GM23248 (cell line): ENCODE measurements around the gene RAPGEF3. TPM values are rescaled to one million over a fixed set of nuclear protein-coding genes. Genes with fewer than 3 reads are reported as not detected.

Source experiments
- DNase-seq: peaks from one replicate; pipeline ENCODE4 v3.0.0-alpha.2; 2015
- H2AFZ ChIP-seq: fragments of 200-600 bp; sonication (generic); 2 replicates; pipeline ENCODE4 v1.6.1; 2016; ENCODE audit warnings: antibody characterized with exemption
- H3F3A ChIP-seq: fragments of 200-600 bp; sonication (generic); 2 replicates; pipeline ENCODE4 v1.6.1; 2016; ENCODE audit warnings: mild to moderate bottlenecking, antibody characterized with exemption, mixed run types; ENCODE audit not compliant: insufficient read depth
- H3K27ac ChIP-seq: fragments of 200-600 bp; sonication (generic); 2 replicates; pipeline ENCODE4 v1.5.1; 2016; ENCODE audit warnings: mild to moderate bottlenecking
- H3K27me3 ChIP-seq: fragments of 200-600 bp; sonication (generic); replicated peaks from 2 replicates; pipeline ENCODE4 v1.6.1; 2016; ENCODE audit warnings: mild to moderate bottlenecking; ENCODE audit not compliant: insufficient read depth
- H3K36me3 ChIP-seq: fragments of 200-600 bp; sonication (generic); 2 replicates; pipeline ENCODE4 v1.6.1; 2016; ENCODE audit warnings: low read depth, mild to moderate bottlenecking
- H3K4me1 ChIP-seq: fragments of 200-600 bp; sonication (generic); 2 replicates; pipeline ENCODE4 v1.6.1; 2016; ENCODE audit warnings: mild to moderate bottlenecking; ENCODE audit not compliant: insufficient read depth
- H3K4me2 ChIP-seq: fragments of 200-600 bp; sonication (generic); one replicate; pipeline ENCODE4 v1.6.1; 2016; ENCODE audit warnings: mild to moderate bottlenecking; ENCODE audit not compliant: unreplicated experiment
- H3K4me3 ChIP-seq: fragments of 200-600 bp; sonication (generic); 2 replicates; pipeline ENCODE4 v1.5.1; 2016; ENCODE audit warnings: mild to moderate bottlenecking
- H3K79me2 ChIP-seq: fragments of 200-600 bp; sonication (generic); 2 replicates; pipeline ENCODE4 v1.6.1; 2016; ENCODE audit warnings: mild to moderate bottlenecking; ENCODE audit not compliant: insufficient read depth
- H3K9ac ChIP-seq: fragments of 200-600 bp; sonication (generic); 2 replicates; pipeline ENCODE4 v1.6.1; 2016; ENCODE audit warnings: mild to moderate bottlenecking
- H3K9me2 ChIP-seq: fragments of 200-600 bp; sonication (generic); 2 replicates; pipeline ENCODE4 v1.6.1; 2016; ENCODE audit warnings: mixed run types, mild to moderate bottlenecking, moderate library complexity; ENCODE audit not compliant: insufficient read depth
- H3K9me3 ChIP-seq: fragments of 200-600 bp; sonication (generic); one replicate; pipeline ENCODE4 v1.6.1; 2017; ENCODE audit warnings: low read depth
- H4K20me1 ChIP-seq: fragments of 200-600 bp; sonication (generic); 2 replicates; pipeline ENCODE4 v1.6.0; 2016; ENCODE audit not compliant: insufficient read depth
- EZH2 ChIP-seq: fragments of 200-600 bp; sonication (generic); IDR thresholded peaks from 2 replicates; pipeline ENCODE4 v1.6.1; 2018; ENCODE audit warnings: antibody characterized with exemption, mild to moderate bottlenecking; ENCODE audit not compliant: insufficient read depth, poor library complexity, severe bottlenecking
- EZH2phosphoT487 ChIP-seq: fragments of 200-600 bp; sonication (generic); IDR thresholded peaks from 2 replicates; pipeline ENCODE4 v1.6.1; 2018; ENCODE audit warnings: antibody characterized with exemption, moderate library complexity, mild to moderate bottlenecking, low read depth; ENCODE audit not compliant: insufficient read depth
- WGBS, 2 experiments: methylation state at CpG; one replicate each; pipeline ENCODE4 v1.1.6; 2015 to 2017; ENCODE audit warnings: low lambda C conversion rate in 2 of 2, low coverage in 1 of 2; ENCODE audit errors: missing lambda C conversion rate in 2 of 2; 5-methylcytosine and 5-hydroxymethylcytosine counted together
- in situ Hi-C: fragments of 300-500 bp; cut with MboI; formaldehyde crosslinking; loops from 2 replicates; pipeline ENCODE4 v1.15.0; 2020
- polyA plus RNA-seq: library from polyadenylated mRNA; unstranded; fragments of >200 nt; fragmentation: Nextera tagmentation; extraction: Ambion mirVana; gene quantifications from 2 replicates; pipeline ENCODE4 v1.2.1, GENCODE V29; 2016
- total RNA-seq: library from RNA; depleted of rRNA; stranded (reverse); fragments of >200 nt; shearing (Covaris generic); gene quantifications from 2 replicates; pipeline ENCODE4 v1.2.3, GENCODE V29; 2014

Gene RAPGEF3
- total and polyA plus RNA-seq, 2 experiments from 2014 or later: 1.4 to 3.7 TPM

DNA sequence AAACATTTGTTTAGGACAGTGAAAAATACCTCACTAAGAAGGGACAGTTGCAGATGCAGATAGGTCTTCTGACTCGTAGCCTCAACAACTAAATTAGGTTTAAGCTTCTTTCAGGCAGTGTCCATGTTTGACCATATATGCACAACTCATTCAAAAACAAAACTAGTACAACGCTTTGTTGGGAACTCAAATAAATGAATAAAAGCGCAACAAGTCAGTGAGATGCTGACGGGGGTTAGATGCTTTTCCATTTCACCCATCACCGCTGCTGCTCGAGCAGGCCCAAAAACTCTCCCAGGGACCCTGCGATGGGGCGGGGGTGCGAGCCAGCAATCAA lies 53.5 kb downstream of the RAPGEF3 start:
- no peak for DNase-seq
- peak overlapping the region; percentile 89 for H3K4me3 ChIP-seq
- no peaks in the 10 kb centered on the region for H3K9me3 ChIP-seq
- H4K20me1 ChIP-seq: no peaks in the 10 kb centered on the region
- peak overlapping the region; percentile 82 for H3K27ac ChIP-seq
- H3F3A ChIP-seq: peaks cover 6% of the 10 kb centered on the region; the same call in 1 of the 2 replicates
- in situ Hi-C loops: no loop called here
- peaks cover 67% of the 10 kb centered on the region for H3K79me2 ChIP-seq
- no peak for TF ChIP-seq EZH2phosphoT487
- TF ChIP-seq EZH2: no peak
- H3K27me3 ChIP-seq: no peaks in the 10 kb centered on the region
- peaks cover 9% of the 10 kb centered on the region; the same call in 1 of the 2 replicates for H3K36me3 ChIP-seq
- H3K9ac ChIP-seq: peak overlapping the region; percentile 91
- peak overlapping the region; percentile 89 for H2AFZ ChIP-seq
- WGBS, 2 experiments: 0 to 1% methylated on average over 9 of the region's 9 CpGs
- H3K4me1 ChIP-seq: 0 out of 2 replicates have a peak, but pooled peaks cover 4% of the 10 kb centered on the region
- no peaks in the 10 kb centered on the region for H3K9me2 ChIP-seq
- H3K4me2 ChIP-seq: peak overlapping the region; percentile 97

DNA sequence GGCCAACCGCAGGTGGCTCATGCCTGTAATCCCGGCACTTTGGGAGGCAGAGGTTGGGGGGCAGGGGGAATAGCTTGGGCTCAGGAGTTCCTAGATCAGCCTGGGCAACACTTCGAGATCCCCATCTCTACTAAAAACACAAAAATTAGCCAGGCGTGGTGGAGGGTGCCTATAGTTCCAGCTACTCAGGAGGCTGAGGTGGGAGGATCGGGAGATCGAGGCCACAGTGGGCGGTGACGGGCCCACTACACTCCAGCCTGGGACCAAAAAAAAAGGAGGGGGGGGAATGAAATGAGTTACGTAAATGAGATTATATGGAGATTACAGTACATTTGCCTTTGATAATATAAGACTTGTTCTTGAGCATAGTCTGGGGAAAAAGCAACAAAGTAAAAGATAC lies 54.0 kb downstream of the RAPGEF3 start:
- no peak for TF ChIP-seq EZH2
- TF ChIP-seq EZH2phosphoT487: no peak
- in situ Hi-C loops: no loop called here
- H3K27me3 ChIP-seq: no peaks in the 10 kb centered on the region
- 0 out of 2 replicates have a peak, but pooled peaks cover 4% of the 10 kb centered on the region for H3K4me1 ChIP-seq
- DNase-seq: no peak
- H3K9me3 ChIP-seq: no peaks in the 10 kb centered on the region
- H4K20me1 ChIP-seq: no peaks in the 10 kb centered on the region
- WGBS, 2 experiments: 69 to 70% methylated on average over 9 of the region's 9 CpGs
- 0 out of 2 replicates have a peak overlapping the region, but pooled peaks have one; percentile 82 for H3K27ac ChIP-seq
- no peaks in the 10 kb centered on the region for H3K9me2 ChIP-seq
- H3F3A ChIP-seq: peaks cover 6% of the 10 kb centered on the region; the same call in 1 of the 2 replicates
- peaks cover 70% of the 10 kb centered on the region for H3K79me2 ChIP-seq
- H3K4me2 ChIP-seq: peak overlapping the region; percentile 97
- peaks cover 13% of the 10 kb centered on the region; the same call in 1 of the 2 replicates for H3K36me3 ChIP-seq
- H3K9ac ChIP-seq: peak overlapping the region; percentile 91
- peak overlapping the region; percentile 89 for H3K4me3 ChIP-seq
- peak overlapping the region; percentile 89 for H2AFZ ChIP-seq

DNA sequence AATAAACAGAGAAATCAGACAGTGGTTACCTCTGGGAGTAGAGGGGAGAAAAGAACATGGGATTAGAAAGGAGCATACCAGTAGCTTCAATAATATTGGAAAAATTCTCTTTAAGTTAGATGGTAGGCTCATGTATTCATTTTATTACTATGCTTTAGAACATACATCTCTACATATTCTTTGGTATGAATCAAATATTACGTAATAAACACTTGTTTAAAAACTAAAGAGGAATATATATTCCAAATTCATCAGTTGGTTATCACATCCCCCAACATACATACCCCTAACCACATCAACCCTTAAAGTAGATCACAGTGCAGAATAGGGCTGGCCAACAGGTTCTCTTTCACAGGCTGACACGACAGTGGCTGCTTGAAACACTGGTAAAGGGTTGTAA lies 58.4 kb downstream of the RAPGEF3 start:
- H4K20me1 ChIP-seq: no peaks in the 10 kb centered on the region
- H3F3A ChIP-seq: no peaks in the 10 kb centered on the region
- no peak overlapping the region for H3K4me3 ChIP-seq
- H3K36me3 ChIP-seq: peaks cover 31% of the 10 kb centered on the region
- H3K79me2 ChIP-seq: peaks cover 57% of the 10 kb centered on the region
- no peak for TF ChIP-seq EZH2
- TF ChIP-seq EZH2phosphoT487: no peak
- no peaks in the 10 kb centered on the region for H3K27me3 ChIP-seq
- 85 to 93% methylated on average over 2 of the region's 2 CpGs for WGBS, 2 experiments
- H3K9me2 ChIP-seq: no peaks in the 10 kb centered on the region
- H3K27ac ChIP-seq: no peak overlapping the region
- DNase-seq: no peak
- no peaks in the 10 kb centered on the region for H3K9me3 ChIP-seq
- H3K9ac ChIP-seq: no peak overlapping the region
- no peak overlapping the region for H2AFZ ChIP-seq
- H3K4me1 ChIP-seq: no peaks in the 10 kb centered on the region
- no peak overlapping the region for H3K4me2 ChIP-seq
- in situ Hi-C loops: no loop called here

DNA sequence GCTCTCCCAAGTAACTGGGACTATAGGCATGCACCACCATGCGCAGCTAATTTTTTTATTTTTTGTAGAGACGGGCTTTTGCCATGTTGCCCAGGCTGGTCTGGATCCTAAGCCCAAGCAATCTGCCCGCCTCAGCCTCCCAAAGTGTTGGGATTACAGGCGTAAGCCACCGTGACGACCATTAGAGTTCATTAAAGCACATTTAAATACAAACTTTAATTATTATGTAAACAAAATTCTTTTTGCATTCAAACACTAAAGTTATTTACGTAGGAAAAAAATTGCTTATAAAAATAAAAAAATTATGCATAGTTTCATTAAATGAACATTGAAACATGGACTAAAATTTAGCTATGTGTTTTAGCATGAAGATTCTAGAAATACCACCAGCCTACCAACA lies 60.0 kb downstream of the RAPGEF3 start:
- no peak overlapping the region for H3K9ac ChIP-seq
- no peak for DNase-seq
- H3K9me2 ChIP-seq: no peaks in the 10 kb centered on the region
- no peaks in the 10 kb centered on the region for H4K20me1 ChIP-seq
- no peak overlapping the region for H2AFZ ChIP-seq
- in situ Hi-C loops: no loop called here
- H3K79me2 ChIP-seq: peaks cover 40% of the 10 kb centered on the region
- H3K27me3 ChIP-seq: no peaks in the 10 kb centered on the region
- H3K9me3 ChIP-seq: no peaks in the 10 kb centered on the region
- no peak overlapping the region for H3K4me2 ChIP-seq
- no peak overlapping the region for H3K4me3 ChIP-seq
- H3K4me1 ChIP-seq: no peaks in the 10 kb centered on the region; the same call in 1 of the 2 replicates
- TF ChIP-seq EZH2: no peak
- TF ChIP-seq EZH2phosphoT487: no peak
- no peak overlapping the region for H3K27ac ChIP-seq
- peaks cover 40% of the 10 kb centered on the region for H3K36me3 ChIP-seq
- no peaks in the 10 kb centered on the region for H3F3A ChIP-seq
- 91 to 92% methylated on average over 7 of the region's 7 CpGs for WGBS, 2 experiments
